Fibroblast of villous mesenchyme (primary cell): ENCODE data around the gene ARPC2. TPM values are rescaled to one million over a fixed set of nuclear protein-coding genes. Genes with fewer than 3 reads are reported as not detected.

Experiments
- DNase-seq: peaks from one replicate; pipeline ENCODE4 v3.0.0-alpha.2; 2010; ENCODE audit warnings: low read depth
- H3K4me3 ChIP-seq: 2 replicates; pipeline ENCODE4 v1.5.1; 2011; ENCODE audit warnings: low read depth, mild to moderate bottlenecking, low read length
- CTCF ChIP-seq: IDR thresholded peaks from 2 replicates; pipeline ENCODE4 v1.5.1; 2012; ENCODE audit warnings: low read depth, mild to moderate bottlenecking, low read length; ENCODE audit not compliant: insufficient read depth
- total RNA-seq: library from RNA; depleted of rRNA; stranded (reverse); fragments of >200 nt; gene quantifications from 2 replicates; pipeline ENCODE4 v1.2.3, GENCODE V29; 2012

Gene ARPC2
- total RNA-seq, 1 donor: 482 TPM

DNA sequence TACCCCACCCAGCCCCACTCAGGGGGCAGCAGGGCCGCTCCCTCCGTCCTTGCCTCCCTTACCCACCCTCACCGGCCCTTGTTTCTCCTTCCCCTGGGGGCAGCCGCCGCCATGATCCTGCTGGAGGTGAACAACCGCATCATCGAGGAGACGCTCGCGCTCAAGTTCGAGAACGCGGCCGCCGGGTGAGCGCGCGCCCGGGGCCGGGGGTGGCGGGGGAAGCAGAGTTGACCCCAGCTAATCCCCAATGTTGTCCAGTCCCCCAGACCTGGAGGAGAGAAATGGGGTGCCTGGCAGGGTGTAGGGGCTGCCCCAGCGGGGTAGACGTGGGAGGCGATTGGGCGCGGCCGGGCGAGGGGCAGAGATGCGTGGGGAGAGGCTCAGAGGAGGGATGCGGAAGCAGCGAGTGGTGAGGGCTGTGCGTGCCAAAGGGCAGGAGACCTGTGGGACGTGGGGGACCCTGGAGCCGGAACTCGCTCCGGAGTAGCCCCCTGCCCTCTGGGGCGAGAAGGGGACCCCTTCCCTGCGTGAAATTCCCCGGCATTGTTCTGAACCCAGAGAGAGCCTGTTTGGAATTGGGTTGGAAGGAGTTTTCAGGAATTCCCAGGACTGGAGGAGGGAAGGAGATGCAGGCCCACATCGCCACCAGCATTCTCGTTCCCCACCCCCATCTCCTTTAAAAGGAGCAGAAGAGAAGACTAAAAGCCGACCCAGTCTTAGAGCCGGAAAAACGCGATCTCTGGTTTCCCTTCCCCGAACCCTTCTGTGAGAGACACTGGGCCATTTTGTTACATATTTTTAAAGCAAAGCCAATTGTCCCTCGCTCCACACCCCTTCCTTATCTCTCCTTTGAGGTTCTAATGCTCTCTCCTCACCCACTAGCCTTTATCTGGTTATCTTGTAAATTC is 625 bp downstream of the ARPC2 start:
- no peak for TF ChIP-seq CTCF
- peak overlapping the region; percentile 96 for H3K4me3 ChIP-seq
- peak; percentile 46 for DNase-seq

DNA sequence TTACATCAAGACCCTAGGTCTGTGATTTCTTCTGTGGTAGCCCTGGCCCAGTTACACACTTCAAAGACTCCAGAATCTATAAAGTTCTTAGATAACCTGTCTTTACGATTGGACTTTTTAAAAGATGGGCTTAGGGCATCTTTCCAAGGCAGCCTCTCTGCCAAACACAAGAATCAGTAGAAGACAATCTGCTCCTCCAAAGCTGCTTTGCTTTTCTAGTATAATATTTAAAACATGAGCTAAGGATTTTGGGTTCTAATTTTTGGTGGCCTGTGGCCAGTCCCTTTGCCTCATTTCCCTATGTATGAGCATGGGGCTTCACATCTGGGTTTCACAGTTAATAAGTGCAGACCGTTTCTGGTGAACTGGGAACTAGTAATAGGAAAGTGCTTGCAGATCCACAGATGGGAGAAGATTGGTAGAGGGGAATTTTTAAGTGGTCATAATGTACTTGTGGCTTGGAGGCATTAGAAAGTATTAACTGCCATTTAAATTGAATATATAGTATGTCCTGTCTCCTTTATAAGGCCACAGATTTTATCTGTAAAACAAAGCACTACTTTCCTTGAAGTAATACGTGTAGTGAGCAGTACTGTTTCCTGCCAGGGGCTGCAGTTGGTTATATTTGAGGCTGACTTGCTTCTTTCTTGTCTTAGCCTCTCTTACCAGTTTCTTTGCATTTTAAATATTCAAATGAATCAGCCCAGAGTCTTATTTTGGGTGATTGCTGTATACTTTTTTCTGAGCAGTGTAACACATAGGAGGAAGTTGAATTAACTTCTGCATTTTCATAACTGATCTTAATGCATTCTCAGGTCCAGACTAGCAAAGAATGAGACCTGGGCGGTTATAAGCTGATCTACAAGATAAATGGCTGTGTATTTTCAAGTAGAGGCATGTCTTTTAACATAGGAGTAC is 1.5 kb downstream of the ARPC2 start:
- DNase-seq: no peak
- H3K4me3 ChIP-seq: peak overlapping the region; percentile 96
- TF ChIP-seq CTCF: no peak

DNA sequence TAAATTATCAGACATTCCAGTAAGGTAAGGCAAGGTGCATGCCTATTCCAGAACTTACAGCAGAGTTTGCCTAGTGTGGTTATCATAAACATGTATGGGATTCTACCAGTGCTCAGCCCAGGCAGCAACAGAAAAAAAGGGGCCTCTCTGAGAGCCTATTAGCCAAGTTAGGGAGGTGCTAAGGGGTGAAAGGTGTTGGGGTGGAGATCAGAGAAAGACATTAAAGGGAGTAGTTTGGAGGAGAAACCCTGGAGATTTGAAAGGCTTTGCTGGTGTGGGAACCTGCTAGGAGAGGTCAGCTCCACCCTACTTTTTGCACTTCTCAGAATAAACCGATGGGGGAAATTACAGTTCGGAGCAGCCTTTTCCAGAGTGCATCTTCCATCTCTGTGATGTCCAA is 2.9 kb downstream of the ARPC2 start:
- peak overlapping the region; percentile 96 for H3K4me3 ChIP-seq
- no peak for TF ChIP-seq CTCF
- no peak for DNase-seq

DNA sequence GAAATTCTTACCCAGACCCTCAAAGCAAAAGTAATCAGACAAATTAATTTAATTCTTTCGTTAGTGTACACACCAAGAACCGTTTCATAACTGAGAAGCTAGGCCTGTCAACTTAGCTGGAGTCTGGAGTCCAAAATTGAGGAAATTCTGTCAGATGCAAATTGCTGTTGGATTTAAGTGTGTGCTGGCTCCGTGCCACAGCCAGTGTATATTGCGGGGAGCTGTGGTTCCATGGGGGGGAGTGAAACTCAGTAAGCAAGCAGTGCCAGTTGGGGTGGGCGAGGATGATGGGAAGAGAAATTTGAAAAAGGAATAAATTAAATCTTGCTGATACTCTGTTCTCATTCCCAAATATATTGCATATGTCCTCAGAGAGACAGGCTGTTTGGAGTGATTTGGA is 4.0 kb downstream of the ARPC2 start:
- TF ChIP-seq CTCF: no peak
- H3K4me3 ChIP-seq: no peak overlapping the region

DNA sequence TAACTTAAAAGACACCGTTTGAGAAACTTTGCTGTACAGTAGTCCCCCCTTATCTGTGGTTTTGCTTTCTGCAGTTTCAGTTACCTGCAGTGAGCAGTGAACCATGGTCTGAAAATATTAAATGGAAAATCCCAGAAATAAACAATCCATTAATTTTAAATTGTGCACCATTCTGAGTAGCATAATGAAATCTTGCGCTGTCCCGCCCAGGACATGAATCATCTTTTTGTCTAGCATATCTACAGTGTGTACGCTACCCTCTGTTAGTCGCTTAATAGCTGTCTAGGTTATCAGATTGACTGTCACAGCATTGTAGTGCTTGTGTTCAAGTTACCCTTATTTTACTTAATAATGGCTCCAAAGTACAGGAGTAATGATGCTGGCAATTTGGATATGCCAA is 6.1 kb downstream of the ARPC2 start:
- DNase-seq: no peak
- TF ChIP-seq CTCF: no peak

More for the DNA sequence above, 4.0 kb downstream of the ARPC2 start:
- no peak for DNase-seq

GRCh38 chr2:218224186-218224585 is 7.2 kb downstream of the ARPC2 start:
- TF ChIP-seq CTCF: no peak
- no peak overlapping the region for H3K4me3 ChIP-seq
- DNase-seq: no peak

More for the DNA sequence above, 6.1 kb downstream of the ARPC2 start:
- H3K4me3 ChIP-seq: no peak overlapping the region
